EL (cell line): ENCODE data around the gene MBOAT2.
"Not testable (repeated sequence)": the region's sequence is repeated elsewhere in the genome, so short reads cannot be mapped to it uniquely, and the experiment has no call there.

Experiments
- DNase-seq: peaks from one replicate; pipeline ENCODE4 v3.0.0-alpha.2; 2016

MBOAT2 gene

DNA sequence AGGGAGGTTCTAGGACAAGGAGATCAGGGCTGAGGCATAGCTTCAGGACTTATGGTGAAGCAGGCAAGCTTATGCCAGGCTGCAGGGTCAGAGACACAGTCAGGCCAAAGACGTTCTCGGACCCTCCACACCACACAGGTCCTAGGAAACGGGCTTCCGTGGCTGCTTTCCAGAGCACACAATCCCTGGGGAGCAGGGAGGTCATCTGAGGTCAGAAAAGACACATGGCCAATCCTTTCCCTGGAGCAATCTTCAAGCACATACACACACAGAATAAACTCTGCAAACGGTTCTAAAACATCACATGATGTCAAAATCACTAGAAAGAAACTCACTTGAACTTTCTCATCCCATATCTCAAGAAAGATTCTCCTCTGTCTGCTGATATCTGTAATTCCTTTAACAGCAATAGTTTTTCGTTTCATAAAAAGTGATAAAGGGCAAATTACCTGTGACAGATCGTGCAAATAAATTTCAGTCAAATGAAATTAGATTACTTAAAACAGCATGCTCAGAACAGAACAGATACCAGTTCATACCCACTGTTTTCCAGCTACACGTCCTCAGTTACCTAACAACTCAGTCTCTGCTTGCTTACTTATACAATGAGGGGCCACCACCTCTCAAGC is 63.9 kb downstream of the MBOAT2 start:
- no peak for DNase-seq

DNA sequence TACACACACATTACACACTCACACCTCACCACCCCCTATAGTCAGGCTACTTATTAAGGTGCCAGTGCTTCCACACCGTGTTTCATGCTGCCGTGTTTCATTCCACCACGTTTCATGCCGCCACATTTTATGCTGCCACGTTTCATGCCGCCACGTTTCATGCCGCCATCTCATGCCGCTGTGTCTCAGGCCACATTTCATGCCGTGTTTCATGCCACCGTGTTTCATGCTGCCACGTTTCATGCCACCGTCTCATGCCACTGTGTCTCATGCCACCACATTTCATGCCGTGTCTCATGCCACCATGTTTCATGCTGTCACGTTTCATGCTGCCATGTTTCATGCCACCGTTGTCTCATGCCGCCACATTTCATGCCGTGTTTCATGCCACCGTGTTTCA is 65.1 kb downstream of the MBOAT2 start:
- no peak for DNase-seq

DNA sequence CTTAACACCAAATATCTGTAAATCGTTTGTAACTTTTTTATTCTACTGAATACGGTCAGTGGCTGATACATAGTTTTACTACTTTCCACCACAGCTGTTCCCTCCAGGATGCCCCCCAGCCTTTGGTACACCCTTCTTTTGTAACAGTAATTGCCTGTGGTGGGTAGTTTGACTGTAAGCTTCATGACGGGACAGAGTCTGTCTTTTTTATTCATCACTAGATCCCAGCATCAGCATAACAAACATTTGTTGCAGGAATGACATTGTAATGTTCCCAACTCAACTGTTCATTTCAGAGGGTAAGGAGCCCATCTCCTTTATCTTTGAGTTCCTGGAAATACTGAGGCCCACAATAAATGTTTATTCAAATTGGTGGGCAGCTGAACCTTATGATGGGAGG is 67.5 kb downstream of the MBOAT2 start:
- no peak for DNase-seq

DNA sequence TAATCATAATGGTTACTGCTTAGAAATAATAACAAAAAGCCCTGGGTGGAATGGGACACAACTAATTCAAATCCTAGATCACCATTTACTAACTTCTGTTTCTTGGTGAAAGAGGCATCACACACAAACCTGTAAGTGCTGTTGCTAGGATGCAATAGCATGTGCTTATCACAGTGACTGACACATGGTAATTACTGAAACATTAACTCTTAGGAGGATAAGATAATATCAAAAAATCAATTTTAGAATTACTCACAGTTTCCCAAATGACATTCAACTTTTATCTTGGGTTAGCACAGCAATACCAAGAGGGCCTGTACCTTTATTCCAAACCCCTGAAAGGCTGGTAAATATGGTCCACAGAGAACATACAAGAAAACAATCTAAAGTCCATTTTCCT is 69.1 kb downstream of the MBOAT2 start:
- no peak for DNase-seq

DNA sequence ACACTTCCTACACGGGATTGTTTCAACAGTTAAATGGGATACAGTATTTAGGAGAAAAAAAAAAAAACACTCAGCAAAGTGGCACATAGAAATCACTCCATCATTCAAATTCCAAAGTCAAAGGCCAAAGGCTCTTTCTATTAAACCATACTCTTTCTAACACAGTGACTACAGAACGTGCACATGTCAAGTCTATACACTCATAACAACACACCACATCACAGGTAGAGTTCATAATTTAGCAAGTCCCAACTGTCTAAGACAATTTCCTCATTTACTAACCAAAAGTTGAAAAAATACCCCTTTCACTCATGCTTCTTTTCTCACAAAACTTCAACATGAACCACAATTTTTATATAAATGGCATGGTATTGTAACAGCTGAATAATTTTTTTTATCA is 70.8 kb downstream of the MBOAT2 start:
- no peak for DNase-seq

DNA sequence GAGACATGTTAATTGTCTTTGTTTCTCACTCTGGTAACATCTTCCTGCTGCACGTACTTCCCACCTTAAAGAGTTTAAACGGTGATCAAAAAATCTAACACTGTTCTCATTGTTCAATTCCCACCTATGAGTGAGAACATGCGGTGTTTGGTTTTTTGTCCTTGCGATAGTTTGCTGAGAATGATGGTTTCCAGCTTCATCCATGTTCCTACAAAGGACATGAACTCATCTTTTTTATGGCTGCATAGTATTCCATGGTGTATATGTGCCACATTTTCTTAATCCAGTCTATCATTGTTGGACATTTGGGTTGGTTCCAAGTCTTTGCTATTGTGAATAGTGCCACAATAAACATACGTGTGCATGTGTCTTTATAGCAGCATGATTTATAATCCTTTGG is 73.3 kb downstream of the MBOAT2 start:
- DNase-seq = not testable (repeated sequence)

DNA sequence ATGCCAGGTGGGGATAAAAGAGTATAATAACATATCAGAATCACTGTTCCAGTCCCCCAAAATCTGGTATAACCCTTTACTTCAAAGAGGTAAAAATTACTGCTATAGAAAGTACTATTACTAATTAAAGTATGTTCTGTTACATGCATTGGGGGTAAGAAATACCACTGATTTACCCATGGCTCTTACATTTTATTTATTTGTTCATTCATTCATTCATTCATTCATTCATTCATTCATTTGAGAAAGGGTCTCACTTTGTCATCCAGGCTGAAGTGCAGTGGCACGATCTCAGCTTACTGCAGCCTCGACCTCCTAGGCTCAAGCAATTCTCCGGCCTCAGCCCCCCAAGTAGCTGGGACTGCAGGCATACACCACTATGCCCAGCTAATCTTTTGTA is 74.4 kb downstream of the MBOAT2 start:
- DNase-seq = no peak

DNA sequence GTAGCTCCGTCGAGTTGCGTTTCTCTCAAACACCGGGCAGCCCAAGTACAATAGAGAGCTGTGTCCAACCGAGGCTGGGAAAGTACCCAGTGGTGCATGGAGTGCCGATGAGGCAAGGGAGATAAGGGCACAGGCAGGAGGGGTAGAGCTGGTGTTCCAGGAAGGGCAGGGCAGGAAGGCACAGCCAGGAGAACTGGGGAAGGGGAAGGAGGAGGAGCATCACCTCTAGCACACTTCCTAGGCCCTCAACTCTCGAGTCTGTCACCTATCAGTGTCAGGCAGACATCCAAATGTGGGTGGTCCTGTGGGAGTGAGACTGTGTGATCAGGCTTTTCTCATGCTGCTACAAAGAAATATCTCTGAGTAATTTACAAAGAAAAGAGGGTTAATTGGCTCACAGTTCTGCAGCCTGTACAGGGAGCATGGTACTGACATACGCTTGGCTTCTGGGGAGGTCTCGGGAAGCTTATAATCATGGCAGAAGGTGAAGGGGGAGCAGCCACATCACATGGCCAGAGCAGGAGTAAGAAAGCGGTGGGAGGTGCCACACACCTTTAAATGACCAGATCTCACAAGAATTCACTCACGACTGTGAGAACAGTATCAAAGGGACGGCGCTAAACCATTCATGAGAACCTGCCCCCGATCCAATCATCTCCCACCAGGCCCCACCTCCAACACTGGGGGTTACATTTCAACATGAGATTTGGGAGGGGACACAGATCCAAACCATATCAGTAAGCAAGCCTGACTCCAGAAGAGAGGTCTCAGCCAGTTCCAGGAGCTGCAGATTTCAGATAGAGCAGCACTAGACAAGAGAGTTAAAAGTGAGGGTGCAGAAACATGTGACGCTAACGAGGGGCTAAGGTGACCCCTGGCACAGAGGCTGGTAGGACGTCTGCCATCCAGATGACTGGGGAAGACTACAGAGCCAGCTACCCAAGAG is 75.7 kb downstream of the MBOAT2 start:
- DNase-seq = no peak

DNA sequence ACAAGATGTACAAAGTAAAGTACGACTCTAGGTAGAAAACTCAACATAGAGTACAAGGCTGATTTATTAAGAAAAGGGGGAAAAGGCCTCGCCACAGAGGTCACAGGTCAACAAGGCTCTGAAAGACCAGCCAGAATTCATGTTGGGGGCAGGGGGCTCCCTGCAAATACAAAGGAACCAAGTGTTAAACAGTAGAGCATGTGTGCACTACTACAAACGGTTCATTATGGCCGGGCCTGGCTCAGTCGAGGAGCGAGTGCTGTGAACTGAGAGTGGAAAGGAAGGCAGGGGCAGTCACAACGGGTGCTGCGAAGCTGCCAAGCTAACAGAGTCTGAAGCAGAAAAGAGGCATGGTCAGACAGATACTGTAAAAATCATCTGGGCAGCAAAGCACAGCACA is 77.1 kb downstream of the MBOAT2 start:
- no peak for DNase-seq

DNA sequence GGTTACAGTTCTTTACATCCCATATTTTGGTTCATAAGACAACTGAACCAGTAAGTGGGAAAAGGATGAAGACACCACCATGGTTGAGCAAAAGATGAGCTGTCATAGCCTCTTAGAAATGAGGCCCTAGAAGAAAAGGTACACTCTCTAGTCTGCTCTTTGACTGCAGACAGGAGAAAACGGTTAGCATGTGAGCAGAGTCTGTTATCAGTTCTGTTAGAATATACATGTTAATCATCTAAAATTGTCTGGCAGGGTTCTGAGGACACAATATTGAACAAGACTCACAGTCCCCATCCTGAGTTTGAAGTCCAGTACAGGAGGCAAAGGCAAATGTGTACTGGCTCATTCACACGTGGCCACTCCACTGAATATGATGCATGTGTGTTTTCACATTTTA is 78.1 kb downstream of the MBOAT2 start:
- no peak for DNase-seq

DNA sequence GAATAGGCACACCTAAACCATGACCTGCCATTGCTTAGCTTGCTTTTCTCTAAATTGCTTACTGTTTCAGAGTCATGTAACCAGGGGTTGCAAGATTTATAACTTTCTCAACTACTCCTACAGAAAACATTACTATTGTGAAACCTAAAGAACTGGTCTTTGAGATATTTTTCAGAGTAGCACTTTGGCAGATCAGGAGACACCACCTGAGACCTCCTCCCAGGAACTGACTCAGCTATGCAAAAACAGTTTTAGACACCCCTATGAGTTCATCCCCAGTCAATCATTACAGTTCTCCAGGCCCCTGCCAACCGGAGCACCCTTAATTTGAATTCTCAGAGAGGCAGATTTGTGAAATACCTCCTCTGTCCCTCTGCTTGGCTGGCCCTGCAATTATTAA is 80.3 kb downstream of the MBOAT2 start:
- DNase-seq = no peak

DNA sequence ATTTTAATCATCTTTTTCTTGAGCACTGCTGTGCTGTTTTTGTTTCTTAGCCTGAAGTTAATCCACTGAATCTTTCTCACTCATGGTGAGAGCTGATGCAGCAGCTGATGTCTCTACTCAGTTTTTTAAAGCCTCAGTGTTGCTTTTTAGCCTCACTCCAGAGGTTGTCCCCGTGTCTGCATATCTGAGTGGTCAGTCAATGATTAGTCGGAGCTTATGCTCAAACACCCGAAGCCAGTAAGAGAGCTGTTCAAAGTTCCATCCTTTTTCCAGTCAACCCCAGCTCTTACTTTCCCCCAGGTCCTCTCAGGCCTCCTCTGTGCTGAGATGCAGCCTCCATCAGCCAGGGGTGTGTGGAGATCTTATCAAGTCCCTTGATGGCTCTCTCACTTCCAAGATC is 81.1 kb downstream of the MBOAT2 start:
- no peak for DNase-seq

DNA sequence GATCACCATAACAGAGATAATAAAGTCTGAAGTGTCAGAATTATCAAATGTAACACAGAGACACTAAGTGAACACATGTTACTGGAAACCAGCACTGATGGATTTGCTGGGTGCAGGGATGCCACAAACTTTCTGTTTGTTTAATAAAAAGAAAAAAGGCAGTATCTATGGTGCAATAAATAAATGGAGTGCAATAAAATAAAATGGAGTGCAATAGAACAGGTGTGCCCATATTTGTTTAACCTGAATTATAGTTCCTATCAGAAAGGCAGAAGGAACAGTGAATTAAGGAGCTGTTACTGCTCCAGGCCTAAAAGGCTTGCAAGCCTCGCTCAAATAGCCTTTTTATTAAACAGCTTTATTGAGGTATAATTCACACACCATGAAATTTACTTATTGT is 85.1 kb downstream of the MBOAT2 start:
- DNase-seq = no peak

DNA sequence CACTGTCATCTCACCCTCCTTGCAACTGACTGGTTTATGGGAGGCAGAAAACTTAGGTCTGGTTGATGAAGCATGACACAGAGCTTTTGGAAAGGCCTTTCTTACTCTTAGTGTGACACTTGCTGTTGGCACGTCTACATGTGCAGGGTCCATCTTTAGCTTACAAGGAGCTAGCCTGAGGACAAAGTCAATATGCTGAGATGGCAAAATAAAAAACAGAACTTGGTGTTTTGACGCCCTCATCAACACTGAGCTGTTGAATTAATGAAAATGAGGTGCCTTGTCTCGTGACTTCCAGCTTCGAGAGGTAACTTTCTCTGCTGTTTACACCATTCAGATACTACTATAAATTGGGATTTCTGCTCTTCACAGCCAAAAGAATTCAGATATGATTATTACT is 87.5 kb downstream of the MBOAT2 start:
- DNase-seq = no peak

DNA sequence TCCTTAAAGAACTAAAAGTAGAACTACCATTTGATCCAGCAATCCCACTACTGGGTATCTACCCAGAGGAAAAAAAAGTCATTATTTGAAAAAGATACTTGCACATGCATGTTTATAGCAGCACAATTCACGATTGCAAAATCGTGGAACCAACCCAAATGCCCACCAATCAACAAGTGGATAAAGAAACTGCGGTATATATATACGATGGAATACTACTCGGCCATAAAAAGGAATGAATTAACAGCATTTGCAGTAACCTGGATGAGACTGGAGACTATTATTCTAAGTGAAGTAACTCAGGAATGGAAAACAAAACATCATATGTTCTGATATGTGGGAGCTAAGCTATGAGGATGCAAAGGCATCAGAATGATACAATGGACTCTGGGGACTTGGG is 89.7 kb downstream of the MBOAT2 start:
- not testable (repeated sequence) for DNase-seq

DNA sequence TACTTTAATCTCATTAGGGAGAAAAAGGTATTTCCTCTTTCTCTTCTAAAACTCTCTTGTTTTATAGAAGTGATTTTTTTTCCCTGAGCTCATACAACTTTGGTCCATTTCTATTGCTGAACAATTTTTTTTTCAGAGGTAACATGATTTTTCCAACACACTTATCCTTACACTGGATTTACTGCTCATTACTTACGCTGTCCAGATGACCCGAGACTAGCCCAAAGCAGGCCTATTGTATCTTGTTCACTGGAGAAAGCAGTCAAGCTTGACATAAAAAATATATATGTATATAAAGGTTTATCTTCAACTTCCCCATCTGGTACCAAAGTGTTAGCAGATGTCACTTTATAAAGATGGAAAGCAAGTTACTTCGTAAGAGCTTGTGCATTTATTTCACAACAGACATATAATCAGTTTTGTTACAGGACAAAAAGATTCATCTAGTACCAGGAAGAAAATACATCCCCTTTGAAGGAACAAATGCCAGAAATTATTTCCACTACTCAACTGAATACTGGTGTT is 95.7 kb downstream of the MBOAT2 start:
- DNase-seq = no peak

DNA sequence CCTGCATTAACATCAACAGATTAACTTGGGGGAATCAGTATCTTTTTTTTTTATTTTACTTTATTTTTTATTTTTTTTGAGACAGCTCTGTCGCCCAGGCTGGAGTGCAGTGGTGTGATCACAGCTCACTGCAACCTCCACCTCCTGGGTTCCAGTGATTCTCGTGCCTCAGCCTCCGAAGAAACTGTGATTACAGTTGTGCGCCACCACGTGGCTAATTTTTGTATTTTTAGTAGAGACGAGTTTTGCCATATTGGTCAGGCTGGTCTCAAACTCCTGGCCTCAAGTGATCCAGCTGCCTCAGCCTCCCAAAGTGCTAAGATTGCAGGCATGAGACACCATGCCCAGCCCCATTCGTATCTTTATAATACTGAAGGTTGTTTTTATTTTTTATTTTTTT is 99.6 kb downstream of the MBOAT2 start:
- DNase-seq = not testable (repeated sequence)

DNA sequence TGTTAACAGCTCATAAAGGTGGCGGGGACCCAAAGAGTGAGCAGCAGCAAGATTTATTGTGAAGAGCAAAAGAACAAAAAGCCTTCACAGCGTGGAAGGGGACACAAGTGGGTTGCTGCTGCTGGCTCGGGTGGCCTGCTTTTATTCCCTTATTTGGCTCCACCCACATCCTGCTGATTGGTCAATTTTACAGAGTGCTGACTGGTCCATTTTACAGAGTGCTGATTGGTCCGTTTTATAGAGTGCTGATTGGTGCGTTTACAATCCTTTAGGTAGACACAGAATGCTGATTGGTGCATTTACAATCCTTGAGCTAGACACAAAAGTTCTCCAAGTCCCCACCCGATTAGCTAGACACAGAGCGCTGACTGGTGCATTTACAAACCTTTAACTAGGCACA is 100.7 kb downstream of the MBOAT2 start:
- DNase-seq = not testable (repeated sequence)

DNA sequence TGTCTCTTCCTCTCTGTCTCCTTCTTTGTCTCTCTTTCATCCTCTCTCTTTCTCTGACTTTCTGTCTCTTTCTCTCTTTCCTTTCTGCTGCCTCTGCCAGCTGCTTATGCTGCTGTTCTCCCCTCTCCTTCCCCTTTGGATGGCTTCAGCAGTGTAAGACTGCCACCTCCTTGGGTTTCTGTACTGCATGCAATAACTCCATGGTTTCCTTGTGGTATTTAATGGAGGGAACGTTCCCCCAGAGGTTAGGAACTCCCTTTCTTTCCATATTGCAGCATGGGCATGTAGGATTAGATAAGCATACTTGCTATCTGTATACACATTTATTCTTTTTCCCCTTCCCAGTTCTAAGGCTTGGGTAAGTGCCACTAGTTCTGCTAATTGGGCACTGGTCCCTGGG is 106.3 kb downstream of the MBOAT2 start:
- DNase-seq = not testable (repeated sequence)

DNA sequence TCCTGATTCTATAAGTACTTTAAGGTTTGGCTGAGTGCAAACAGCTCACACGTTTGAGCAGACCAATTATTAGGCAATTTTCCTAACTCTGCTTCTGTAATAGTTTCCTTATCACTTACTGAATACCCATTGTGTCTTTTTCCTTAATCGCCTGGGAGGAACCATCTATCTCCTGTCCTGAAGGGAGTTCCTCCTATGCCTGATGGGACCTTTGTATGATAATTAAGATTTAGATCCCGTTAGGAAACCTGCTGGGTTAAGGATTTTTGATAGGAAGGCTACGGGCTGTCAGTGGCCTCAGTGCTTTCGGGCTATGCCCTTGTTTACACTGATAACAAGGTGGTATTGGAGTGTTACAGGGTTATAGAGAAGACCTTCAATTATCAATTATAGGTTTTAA is 106.8 kb downstream of the MBOAT2 start:
- DNase-seq = not testable (repeated sequence)

DNA sequence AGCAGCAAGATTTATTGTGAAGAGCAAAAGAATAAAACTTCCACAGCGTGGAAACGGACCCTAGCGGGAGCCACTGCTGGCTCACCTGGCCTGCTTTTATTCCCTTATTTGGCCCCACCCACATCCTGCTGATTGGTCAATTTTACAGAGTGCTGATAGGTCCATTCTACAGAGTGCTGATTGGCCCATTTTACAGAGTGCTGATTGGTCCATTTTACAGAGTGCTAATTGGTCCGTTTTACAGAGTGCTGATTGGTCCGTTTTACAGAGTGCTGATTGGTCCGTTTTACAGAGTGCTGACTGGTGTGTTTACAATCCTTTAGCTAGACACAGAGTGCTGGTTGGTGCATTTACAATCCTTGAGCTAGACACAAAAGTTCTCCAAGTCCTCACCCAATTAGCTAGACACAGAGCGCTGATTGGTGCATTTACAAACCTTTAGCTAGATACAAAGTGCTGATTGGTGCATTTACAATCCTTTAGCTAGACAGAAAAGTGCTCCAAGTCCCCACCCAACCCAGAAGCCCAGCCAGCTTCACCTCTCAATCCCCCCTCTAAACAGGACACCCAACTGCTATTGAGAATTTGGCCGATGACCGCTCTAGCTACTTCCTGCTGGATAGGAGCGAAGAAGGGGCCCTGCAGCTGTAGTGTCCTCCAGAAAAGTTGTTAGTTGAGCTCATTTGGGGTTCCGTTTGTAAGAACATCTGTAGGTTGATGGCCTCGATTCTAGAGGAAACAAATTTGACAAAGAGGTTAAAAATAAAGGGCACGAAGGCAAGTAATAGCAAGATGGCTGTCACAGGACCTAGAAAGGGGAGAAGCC is 108.2 kb downstream of the MBOAT2 start:
- not testable (repeated sequence) for DNase-seq

DNA sequence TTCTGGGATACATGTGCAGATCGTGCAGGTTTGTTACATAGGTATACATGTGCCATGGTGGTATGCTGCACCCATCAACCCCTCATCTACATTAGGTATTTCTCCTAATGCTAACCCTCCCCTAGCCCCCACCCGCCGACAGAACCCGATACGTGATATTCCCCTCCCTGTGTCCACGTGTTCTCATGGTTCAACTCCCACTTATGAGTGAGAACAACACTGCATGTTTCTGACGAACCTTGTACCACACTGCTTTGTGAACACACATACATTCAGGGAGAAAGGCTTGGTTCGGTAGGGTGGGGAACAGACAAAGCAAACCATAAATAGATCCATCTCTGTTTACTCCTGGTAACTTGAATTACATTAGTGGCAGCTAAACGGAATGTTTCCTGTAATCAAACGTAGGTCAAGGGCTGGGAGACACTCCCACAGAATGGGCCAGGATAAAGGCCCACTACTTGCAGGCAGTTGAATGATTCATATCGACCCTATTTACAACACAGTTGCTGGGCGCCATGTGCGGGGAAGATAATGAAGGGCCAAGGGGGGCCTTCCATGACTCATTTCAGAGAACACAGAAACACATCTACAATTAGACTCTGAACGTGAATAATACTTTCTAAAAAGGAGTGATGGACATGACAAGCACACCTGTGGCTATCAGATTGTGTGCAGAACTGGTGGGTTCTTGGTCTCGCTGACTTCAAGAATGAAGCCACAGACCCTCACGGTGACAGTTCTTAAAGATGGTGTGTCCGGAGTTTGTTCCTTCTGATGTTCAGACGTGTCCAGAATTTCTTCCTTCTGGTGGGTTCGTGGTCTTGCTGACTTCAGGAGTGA is 109.3 kb downstream of the MBOAT2 start:
- no peak for DNase-seq
